Measurements from ENCODE around the gene KLHL24.
"Not testable (repeated sequence)": the region's sequence is repeated elsewhere in the genome, so short reads cannot be mapped to it uniquely, and the experiment has no call there.

KLHL24 gene

DNA sequence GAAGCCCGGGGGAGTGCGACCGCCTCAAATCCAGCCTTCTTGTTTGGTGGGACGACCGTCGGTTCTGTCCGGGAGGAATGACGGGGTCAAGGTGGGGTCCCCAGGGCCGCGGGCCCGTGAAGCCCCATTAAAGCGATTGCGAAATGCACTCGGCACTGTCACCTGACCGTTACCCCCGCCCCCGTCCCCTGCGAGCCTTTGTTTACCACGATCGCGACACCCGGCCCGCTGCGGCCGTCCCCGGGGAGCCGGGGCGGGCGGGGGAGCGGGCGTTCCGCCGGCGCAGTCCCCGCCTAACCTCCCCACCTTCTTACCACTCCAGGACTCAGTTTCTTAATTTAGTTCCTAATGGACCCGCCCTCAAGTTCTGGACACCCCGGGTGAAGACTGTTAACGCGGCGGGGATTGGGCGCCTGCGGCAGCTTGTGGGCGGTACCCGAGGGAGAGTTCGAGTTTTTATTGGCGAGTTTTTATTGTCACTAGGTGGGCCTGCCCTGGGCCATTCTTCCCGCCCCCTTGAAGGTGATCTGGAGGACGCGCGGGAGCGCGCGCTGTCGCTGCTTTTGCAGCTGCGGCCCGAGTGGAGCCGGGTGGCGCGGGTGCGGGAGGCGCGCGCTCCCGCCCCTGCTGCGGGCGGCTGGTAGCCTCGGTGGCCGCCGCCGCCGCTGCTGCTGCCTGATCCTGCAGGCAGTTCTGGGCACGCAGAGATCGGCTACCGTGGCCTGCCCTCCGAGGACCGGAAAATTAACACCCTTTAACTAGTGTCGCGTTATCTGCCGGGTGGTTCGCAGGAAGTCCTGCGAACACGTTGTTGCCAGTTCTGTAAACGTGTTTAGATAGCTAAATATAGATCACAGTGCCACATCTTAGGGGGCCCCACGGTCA lies 1.0 kb downstream of the KLHL24 start:
- peak; percentile 86 for DNase-seq

DNA sequence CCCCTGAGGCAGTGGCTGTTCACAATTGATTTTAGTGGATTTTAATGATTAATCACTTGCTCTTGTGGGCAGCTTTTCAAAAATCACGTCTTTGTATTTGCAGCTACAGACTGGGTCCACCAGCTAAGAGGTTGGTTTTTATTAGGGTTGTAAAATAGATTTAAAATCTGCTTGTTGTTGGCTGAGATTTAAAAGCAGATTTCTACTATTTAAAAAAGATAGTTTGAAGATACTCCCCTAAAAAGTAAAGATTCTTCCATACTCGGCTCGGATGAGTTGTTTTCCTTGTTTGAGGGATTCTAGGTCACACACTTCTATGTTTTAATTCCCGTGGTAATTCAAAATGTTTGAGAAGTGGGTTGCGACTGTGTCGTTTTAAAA lies 1.7 kb downstream of the KLHL24 start:
- DNase-seq, result no peak

DNA sequence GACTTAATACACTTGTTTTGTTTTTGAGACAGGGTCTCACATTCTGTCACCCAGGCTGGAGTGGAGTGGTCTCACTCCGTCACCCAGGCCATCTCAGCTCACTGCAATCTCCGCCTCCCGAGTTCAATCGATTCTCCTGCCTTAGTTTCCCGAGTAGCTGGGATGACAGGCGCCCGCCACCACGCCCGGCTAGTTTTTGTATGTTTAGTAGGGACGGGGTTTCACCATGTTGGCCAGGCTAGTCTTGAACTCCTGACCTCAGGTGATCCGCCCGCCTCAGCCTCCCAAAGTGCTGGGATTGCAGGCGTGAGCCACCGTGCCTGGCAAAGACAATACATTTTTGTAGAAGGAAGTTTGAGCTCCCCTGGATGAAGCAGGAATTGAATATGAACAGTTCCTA lies 2.2 kb downstream of the KLHL24 start:
- DNase-seq, result not testable (repeated sequence)

DNA sequence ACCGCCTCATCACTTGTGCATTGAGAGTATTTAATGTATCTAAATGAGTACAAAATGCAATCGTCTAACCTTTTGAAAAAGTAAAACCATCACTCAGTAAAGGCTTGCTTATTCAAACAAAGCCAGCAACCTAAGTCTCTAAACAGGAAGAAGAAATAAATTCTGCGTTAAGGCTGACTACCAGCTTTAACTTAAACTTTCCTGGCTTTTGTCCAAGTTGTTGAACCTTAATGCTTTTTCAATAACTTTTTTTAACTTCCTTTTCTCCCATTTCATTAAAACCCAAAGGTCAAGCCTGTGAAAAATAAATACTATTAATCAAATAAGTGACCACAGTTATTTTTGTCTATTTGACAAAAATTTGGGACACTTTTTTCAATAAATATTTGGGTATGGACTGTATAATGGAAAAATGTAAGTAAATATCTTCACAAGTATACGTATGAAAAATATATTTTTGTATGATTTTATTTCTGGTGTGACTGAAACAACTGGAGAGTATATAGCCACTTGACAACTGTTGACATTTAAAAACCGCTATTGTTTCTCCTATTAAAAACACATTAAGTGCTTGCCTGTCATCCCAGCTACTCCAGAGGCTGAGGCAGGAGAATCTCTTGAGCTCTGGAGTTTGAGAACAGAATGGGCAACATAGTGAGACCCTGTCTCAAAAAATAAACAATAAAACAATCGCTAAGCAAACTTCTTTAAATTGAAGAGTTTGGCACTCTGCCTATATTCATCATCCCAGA lies 2.9 kb downstream of the KLHL24 start:
- no peak for DNase-seq

DNA sequence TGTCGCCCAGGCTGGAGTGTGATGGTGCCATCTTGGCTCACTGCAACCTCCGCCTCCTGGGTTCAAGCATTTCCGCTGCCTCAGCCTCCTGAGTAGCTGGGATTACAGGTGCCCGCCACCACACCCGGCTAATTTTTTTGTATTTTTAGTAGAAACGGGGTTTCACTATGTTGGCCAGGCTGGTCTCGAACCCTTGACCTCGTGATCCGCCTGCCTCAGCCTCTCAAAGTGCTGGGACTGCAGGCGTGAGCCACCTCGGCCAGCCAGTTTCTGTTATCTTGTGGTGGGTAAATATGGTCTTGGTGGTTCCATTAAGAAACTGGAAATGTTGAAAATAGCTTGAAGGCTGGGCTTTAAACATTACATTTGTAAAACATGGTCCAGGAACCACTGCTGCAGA lies 5.2 kb downstream of the KLHL24 start:
- not testable (repeated sequence) for DNase-seq

DNA sequence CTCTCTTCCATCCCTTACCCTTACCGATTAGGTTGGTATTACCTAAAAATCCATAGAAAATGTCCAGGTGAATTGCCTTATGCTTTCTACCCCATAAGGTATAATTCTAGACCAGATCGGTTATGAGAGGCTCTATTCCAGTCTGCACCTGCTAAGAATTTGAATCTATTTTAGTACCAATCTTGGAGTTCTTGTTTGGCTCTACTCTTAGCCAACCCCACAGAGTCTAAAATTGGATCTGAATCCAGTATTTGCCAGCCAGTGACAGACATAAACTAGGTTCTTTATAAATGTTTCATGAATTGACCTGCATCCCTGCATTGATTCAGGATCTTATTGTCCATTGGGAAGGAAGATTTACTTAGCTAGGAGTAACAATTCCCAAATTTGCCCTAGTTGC lies 6.5 kb downstream of the KLHL24 start:
- DNase-seq, result no peak

DNA sequence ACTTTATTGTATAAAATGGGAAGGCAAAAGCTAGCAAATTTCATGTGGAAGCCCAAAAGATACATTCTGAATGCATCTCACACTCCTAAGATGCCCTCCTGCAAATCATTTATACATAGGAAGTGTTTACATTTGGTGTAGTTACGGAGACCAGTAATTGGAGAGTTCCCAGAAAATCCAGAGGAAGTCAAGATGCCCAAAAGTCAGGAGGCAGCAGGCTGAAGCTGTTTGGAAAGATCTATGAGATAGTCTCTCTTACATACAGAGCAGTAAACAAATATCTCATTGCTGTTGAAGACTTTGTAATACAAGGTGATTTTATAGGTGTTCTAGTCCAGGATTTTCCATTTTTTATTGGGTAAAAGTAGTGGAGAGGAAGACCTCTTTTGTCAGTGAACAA lies 8.8 kb downstream of the KLHL24 start:
- no peak for DNase-seq

DNA sequence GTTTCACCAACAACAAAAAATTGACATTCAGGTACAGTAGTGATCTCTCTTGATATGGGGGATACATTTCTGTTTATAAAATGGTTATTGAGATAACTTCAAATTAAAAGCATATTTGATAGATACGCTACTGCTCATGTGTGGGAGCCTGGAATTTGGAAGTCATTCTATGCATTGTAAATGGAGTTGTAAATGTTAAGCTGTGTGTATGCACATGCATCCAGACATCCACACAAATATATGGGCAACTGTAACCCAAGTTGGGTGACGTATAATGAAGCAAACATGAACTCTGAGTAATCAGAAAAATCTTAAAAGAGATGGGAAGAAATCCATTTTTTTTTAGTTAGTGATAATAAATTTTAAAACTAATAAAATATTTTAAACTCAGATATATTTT lies 9.8 kb downstream of the KLHL24 start:
- no peak for DNase-seq

DNA sequence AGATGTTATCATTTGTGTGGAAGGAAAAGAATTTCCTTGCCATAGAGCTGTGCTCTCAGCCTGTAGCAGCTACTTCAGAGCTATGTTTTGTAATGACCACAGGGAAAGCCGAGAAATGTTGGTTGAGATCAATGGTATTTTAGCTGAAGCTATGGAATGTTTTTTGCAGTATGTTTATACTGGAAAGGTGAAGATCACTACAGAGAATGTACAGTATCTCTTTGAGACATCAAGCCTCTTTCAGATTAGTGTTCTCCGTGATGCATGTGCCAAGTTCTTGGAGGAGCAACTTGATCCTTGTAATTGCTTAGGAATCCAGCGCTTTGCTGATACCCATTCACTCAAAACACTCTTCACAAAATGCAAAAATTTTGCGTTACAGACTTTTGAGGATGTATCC lies 15.1 kb downstream of the KLHL24 start:
- no peak for DNase-seq

DNA sequence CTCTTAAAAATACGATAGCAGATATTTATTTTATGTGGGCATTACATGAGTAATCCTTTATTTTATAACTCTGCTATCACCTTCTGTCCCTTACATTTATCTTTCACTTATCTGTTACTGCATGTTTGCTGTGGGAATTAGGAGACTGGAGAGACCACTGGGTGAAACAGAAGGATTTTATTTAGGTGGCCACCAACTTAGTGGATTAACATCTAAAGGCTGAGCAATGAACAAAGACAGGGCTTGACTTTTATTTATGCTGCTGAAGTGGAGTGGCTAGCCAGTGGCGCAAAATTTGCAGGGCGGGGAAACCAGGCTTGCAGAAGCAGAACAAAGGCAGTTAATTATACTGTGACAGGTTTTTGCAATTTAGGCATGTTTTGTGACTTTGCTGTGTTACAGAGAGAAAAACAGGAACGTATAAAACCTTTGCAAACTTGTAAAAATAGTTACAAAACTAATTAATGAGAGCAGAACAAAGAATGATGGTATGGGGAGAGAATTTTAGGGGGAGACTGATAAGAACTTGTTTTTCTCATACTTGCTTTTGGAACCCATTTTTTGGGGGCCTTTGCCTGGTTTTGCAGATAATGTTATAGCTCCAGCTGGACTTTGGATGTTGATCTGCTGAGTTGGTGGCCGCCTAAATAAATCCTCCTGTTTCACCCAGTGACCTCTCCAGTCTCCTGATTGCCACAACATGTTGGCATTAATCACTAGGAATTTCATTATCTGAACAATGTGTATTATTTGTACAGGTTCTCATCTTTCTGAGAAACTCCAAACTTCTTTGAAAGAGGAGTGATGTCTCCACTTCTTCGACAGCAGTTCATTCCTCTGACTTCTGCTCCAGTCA lies 18.0 kb downstream of the KLHL24 start:
- DNase-seq, result no peak

DNA sequence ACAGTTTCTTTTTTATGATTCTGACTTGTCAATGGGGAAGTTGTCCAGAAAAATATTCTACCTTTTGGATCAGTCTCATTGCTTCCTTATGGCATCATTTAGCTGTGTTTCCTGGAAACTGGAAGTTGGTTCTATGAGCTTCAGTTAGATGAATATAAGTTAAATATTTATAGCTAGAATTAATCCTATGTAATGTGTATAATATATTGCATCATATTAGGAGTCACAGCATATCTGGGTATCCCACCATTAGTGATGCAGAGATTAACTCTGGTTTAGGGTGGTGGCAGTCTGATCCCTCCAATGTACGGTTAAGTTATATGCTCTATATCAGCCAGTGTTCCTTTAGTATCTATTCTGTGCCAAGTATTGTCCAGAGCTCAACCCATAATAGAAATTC lies 19.3 kb downstream of the KLHL24 start:
- DNase-seq, result no peak

DNA sequence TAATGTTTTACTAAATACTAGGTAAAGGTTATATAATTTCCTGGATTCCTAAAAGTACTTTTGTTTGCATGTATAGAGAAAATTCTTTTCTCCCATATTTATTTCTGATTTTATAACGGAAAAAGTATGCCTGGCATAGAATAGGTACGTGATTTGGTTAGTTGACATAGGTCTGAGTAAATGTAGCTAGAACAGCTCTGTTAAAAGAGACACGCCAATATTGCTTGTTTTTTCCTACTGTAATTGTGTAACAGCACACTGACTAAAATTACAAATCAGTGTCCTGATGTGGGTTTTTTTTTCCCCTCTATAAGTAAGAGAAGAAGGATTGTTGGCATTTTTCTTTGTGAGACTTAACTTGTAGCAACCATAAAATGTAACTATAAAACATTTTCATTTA lies 26.7 kb downstream of the KLHL24 start:
- DNase-seq, result no peak

DNA sequence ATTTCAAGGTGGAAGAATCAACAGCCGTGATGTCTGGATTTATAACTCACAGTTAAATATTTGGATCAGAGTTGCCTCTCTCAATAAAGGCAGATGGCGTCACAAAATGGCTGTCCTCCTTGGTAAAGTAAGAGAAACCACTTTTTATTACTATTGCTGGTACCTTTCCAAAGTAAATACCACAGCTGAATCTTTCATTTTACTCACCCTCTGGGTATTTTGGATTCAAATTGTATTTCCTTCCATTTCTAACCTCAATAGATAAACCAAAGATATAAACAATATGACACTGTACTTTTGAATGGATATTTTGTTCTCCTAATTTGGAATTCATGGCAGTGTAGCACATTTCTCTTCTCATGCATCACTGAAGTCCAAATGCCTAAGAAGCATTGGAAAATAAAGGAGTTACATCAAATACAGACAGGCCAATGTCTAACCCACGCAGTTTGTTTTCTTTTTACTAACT lies 29.5 kb downstream of the KLHL24 start:
- no peak for DNase-seq

DNA sequence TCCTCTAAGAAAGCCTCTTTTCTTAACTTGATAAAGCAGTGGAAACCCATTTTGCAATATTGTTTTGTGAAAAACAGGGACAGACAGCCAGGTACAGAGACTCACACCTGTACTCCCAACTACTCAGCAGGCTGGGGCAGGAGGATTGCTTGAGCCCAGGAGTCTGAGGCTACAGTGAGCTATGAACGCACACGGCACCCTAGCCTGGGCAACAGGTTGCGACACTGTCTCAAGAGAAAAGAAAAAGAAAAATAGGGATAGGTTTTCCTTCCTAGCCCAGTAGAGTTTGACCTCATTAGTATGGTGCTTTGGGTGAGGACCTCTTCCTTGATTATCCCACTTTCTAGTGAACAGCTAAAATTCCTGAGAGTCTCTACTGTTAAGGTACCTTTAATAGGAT lies 44.6 kb downstream of the KLHL24 start:
- no peak for DNase-seq

DNA sequence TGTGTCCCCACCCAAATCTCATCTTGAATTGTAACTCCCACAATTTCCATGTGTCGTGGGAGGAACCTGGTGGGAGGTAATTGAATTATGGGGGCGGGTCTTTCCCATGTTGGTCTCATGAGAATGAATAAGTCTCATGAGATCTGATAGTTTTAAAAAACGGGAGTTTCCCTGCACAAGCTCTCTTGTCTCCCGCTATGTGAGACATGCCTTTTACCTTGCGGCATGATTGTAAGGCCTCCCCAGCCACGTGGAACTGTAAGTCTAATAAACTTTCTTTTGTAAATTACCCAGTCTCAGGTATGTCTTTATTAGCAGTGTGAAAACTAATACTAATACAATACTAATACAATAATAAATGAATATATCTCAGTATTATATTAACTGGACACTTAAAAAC lies 52.3 kb downstream of the KLHL24 start:
- DNase-seq, result no peak

DNA sequence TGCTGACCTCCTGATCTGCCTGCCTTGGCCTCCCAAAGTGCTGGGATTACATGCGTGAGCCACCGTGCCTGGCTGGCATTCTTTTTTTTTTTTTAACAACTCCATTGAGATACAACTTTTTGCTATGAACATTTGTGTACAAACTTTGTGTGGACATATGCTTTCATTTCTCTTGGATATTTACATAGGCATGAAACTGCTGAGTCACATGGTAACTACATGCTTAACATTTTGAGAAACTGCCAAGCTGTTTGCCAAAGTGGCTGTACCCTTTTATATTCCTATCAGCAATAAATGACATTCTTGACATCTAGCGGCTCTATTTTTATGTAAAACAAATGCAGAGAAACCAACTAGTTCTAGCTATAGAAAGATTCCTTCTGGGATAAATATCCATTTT lies 53.5 kb downstream of the KLHL24 start:
- no peak for DNase-seq

DNA sequence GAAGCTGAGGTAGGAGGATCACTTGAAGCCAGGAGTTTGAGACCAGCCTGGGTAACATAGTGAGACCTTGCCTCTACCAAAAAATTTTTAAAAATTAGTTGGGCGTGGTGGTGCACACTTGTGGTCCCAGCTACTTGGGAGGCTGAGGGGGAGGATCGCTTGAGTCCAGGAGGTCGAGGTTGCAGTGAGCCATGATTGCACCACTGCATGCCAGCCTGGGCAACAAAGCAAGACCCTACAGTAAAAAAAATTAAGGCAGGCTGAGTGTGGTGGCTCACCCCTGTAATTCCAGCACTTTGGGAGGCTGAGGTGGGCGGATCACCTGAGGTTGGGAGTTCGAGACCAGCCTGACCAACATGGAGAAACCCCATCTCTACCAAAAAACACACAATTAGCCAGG lies 54.2 kb downstream of the KLHL24 start:
- DNase-seq, result not testable (repeated sequence)

DNA sequence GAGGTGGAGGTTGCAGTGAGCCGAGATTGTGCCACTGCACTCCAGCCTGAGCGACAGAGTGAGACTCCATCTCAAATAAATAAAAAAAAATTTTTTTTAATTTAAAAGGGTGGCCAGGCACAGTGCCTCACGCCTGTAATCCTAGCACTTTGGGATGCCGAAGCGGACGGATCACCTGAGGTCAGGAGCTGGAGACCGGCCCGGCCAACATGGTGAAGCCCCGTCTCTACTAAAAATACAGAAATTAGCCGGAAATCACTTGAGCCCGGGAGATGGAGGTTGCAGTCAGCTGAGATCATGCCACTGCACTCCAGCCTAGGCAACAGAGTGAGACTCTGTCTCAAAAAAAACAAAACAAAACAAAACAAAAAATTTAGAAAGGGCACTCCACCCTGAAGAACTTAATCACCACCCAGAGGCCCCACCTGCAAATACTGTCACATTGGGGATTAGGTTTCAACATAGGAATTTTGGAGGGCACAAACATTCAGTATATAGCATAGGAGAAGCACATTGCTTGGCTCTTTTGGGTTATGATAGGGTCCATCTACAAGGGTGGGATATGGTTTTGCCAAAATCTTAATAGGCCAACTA lies 55.1 kb downstream of the KLHL24 start:
- DNase-seq, result no peak

DNA sequence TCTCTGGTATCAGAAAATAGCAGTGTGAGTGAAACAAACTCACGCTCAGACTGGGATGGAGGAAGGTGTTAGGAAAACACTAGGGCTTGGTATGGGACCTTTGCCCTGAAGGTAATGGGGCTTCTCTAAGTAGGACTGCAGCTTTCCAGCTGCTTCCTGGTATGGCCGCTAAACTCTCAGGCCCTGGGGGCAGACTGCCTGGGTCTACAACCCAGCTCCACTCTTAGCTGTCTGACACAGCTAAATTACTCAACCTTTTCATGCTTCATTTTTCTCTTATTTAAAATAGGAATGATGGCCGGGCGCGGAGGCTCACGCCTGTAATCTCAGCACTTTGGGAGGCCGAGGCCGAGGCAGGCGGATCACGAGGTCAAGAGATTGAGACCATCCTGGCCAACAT lies 57.0 kb downstream of the KLHL24 start:
- DNase-seq, result no peak

DNA sequence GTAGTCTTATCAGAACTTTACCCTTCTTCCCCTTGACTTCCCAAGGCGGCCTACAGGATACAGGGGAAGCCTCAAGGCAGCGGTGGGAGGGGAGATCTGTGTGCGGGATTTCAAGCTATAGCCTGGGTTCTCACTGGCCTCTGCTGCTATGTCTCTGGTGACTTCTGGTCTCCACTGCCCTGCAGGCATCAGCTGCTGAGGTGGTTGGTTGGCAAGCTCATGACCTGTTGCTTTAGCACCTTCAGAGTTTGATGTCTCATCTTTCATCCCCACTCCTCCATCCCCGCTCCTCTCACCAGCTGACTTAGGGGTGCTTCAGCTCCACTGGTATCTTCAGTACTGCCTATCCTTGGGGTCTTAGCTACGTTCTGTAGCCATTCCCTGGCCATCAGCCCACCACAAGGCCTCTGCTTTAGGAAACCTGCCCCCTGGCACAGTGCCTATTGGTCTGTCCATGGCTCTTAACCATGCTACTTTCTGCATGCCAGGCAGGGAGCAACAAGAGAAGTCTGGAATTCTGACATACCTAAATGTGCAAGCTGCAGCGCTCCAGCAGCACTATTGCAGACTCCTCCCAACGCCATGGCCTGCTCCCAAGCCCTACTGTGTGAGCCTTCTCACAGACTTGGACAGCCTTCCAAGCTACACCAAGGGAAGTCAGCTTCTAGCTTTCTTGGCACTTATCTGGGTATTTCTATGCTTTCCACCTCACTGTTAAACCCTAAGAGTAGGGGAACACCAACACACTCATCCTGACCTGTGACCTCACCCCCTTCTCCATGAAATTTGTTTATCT lies 60.3 kb downstream of the KLHL24 start:
- no peak for DNase-seq

DNA sequence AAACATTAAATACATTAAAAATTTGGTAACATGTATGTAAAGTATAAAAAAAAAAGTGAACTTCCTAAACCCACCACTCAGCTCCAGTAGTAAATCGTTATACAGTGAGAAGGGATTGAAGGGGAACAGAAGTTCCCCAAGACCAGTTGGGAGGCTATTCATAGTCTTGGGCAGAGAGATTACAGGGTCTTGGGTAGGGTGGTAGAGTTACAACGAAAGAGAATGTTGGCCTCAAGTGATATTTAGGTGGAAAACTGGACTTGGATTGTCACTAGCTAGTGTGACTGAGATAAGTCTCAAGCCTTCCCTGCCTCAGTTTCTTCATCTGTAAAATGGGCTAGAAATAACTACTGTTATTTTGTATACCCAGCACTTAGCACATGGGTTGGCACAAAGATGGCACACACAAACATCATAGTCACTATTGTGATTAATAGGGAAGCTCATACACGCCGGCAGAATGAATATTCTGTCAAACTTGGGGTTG lies 61.7 kb downstream of the KLHL24 start:
- DNase-seq, result no peak
